ENCODE results near the gene NEUROD1.

NEUROD1 gene

DNA sequence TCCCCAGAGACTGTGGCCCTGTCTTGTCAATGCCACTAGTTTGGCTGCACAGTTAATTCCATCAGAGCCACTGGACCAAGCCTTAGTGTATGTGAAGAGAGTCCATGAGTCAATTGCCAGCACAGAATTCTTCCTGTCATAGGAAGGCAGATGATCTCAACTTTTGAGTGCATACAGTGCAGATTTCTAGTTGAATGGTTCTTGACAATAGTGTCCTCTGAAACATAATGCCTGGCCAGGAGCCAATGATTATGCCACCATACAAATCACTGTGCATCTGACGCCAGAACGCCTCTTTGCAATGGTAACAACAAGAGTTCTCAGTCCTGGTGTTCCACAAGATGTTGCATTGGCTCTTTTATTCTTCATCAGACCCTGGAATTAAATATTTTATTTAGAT is 7.1 kb downstream of the NEUROD1 start:
- TF ChIP-seq, protein P1, sequence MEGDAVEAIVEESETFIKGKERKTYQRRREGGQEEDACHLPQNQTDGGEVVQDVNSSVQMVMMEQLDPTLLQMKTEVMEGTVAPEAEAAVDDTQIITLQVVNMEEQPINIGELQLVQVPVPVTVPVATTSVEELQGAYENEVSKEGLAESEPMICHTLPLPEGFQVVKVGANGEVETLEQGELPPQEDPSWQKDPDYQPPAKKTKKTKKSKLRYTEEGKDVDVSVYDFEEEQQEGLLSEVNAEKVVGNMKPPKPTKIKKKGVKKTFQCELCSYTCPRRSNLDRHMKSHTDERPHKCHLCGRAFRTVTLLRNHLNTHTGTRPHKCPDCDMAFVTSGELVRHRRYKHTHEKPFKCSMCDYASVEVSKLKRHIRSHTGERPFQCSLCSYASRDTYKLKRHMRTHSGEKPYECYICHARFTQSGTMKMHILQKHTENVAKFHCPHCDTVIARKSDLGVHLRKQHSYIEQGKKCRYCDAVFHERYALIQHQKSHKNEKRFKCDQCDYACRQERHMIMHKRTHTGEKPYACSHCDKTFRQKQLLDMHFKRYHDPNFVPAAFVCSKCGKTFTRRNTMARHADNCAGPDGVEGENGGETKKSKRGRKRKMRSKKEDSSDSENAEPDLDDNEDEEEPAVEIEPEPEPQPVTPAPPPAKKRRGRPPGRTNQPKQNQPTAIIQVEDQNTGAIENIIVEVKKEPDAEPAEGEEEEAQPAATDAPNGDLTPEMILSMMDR (IDR thresholded peaks at IDR 0.05; ENCODE audit: extremely low read depth, insufficient read depth, missing control alignments): no peak
- in situ Hi-C loops (cut with MboI; ENCODE audit: low pct_unique_long_range_greater_than_20kb, low sequenced_read_pairs, unreplicated experiment): no loop called here
- no peak for DNase-seq (ENCODE audit: low spot score)

DNA sequence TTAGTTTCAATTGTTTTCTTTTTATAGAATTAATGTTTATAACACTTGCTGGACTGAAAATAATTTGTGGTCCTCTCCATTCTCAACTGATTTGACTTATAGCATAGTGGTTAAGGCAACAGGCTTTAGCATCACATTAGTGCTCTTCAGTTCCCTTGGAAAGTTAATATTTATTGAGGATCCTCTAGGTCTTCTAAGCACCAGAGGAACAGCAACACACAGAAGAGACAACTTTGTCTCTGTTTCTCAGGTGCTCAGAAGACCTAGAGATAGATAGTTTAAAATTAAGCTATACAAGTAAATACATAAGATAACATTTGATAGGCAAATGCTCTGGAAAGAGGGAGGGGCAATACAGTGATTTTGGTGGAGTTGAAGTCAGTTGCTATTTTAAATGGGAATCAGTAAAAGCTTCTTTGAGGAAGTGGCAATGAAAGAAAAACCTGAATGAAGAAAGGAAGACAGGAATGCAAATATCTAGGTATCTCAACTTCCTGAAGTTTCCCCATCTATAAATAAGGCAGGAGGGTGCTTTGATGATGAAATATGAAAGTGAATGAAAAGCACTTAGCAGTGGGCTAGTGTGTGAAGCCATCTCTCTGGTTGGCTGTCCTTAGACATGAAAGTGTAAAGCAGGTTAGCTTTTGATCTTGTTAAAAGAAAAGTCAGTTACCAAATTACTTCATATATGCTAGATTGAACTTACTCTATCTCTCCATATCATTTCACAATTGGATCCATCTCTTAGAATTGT is 7.9 kb downstream of the NEUROD1 start:
- in situ Hi-C loops (cut with MboI; ENCODE audit: low pct_unique_long_range_greater_than_20kb, low sequenced_read_pairs, unreplicated experiment): no loop called here
- DNase-seq (ENCODE audit: low spot score): no peak
- TF ChIP-seq, protein P1 (IDR thresholded peaks at IDR 0.05; ENCODE audit: extremely low read depth, insufficient read depth, missing control alignments): no peak

DNA sequence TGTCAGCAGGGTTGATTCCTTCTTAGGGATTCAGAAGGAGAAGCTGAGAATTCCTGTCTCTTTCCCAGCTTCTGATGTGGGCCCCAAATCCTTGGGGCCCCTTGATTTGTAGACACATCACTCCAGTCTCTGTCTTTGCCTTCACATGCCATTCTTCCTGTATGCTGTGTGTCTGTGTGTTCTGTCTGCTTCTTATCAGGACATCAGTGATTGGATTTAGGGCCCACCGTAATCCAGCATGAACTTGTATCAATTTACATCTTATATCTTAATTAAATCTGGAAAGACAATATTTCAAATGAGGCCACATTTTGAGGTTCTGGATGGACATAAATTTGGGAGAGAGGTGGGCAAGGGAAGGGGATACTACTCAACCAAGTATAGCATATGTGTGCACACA is 9.7 kb downstream of the NEUROD1 start:
- in situ Hi-C loops (cut with MboI; ENCODE audit: low pct_unique_long_range_greater_than_20kb, low sequenced_read_pairs, unreplicated experiment): no loop called here
- no peak for DNase-seq (ENCODE audit: low spot score)
- TF ChIP-seq, protein P1 (IDR thresholded peaks at IDR 0.05; ENCODE audit: extremely low read depth, insufficient read depth, missing control alignments): no peak

DNA sequence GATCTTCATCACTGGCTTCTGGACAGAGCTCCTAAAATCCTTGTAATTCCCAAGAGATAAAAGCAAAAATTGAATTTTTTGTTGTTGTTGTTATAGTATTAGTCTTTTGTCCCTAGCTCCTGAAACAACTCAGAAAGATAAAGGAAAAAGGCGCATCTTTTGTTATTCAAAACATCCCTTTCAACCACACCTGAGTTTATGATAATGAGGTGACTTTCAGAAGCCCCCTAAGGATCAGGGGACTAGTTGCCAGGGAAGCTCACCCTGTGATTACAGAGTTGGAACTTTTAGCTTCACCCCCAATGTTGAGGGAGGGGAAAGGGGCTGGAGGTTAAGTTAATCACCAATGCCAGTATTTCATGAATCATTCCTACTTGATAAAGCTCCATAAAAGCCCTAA is 13.1 kb downstream of the NEUROD1 start:
- in situ Hi-C loops (cut with MboI; ENCODE audit: low pct_unique_long_range_greater_than_20kb, low sequenced_read_pairs, unreplicated experiment): no loop called here

DNA sequence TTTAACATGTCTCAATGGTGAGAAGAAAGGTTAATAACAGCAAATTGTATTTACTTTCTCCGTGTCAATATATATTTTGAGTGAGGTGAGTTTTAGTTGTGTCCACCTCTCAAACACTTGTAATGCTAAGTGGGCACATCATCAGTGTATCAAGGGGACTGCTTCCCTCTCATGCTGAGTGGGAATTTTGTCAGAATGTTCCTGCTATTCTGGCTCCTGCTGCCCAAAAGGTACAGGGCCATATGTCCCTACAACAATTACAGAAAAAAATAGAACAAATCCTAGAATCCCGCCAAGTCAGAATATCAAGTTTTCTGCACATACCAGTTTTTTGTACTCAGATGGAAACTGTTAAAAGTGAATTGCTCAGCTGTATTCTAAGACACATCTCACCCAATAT is 18.0 kb downstream of the NEUROD1 start:
- in situ Hi-C loops (cut with MboI; ENCODE audit: low pct_unique_long_range_greater_than_20kb, low sequenced_read_pairs, unreplicated experiment): no loop called here
- no peak for DNase-seq (ENCODE audit: low spot score)
- TF ChIP-seq, protein P1 (IDR thresholded peaks at IDR 0.05; ENCODE audit: extremely low read depth, insufficient read depth, missing control alignments): no peak

More for the DNA sequence above, 13.1 kb downstream of the NEUROD1 start:
- no peak for DNase-seq (ENCODE audit: low spot score)
- TF ChIP-seq, protein P1 (IDR thresholded peaks at IDR 0.05; ENCODE audit: extremely low read depth, insufficient read depth, missing control alignments): no peak

DNA sequence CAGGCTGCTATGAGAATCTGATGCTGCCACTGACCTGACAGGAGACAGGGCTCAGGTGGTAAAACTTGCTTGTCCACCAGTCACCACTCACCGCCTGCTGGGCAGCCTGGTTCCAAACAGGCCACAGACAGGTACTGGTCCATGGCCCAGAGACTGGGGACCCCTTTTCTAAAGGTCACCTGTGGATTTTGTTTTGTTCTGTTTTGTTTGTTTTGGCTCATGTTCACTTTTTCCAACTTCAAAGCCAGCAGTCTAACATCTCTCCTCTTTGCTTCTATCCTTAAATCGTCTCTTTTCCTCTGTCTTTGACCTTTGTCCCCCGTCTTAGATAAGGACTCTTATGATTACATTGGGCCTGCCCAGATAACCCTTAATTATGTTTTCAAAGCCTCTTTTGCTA is 20.1 kb downstream of the NEUROD1 start:
- in situ Hi-C loops (cut with MboI; ENCODE audit: low pct_unique_long_range_greater_than_20kb, low sequenced_read_pairs, unreplicated experiment): no loop called here

More for the DNA sequence above, 20.1 kb downstream of the NEUROD1 start:
- DNase-seq (ENCODE audit: low spot score): no peak
- TF ChIP-seq, protein P1 (IDR thresholded peaks at IDR 0.05; ENCODE audit: extremely low read depth, insufficient read depth, missing control alignments): no peak
